GM19043 (cell line): Measurements from ENCODE around the gene SYNE1.
A peak's percentile ranks its signal among the peaks of the same experiment; 100 is the strongest.
"Not testable (repeated sequence)": the region's sequence is repeated elsewhere in the genome, so short reads cannot be mapped to it uniquely, and the experiment has no call there.

Experiments used
- ATAC-seq: cut with Tn5 transposase; IDR thresholded peaks from one replicate; pipeline ENCODE4 v1.9.1; 2021; ENCODE audit warnings: low read depth; ENCODE audit not compliant: unreplicated experiment

Gene SYNE1, protein sequence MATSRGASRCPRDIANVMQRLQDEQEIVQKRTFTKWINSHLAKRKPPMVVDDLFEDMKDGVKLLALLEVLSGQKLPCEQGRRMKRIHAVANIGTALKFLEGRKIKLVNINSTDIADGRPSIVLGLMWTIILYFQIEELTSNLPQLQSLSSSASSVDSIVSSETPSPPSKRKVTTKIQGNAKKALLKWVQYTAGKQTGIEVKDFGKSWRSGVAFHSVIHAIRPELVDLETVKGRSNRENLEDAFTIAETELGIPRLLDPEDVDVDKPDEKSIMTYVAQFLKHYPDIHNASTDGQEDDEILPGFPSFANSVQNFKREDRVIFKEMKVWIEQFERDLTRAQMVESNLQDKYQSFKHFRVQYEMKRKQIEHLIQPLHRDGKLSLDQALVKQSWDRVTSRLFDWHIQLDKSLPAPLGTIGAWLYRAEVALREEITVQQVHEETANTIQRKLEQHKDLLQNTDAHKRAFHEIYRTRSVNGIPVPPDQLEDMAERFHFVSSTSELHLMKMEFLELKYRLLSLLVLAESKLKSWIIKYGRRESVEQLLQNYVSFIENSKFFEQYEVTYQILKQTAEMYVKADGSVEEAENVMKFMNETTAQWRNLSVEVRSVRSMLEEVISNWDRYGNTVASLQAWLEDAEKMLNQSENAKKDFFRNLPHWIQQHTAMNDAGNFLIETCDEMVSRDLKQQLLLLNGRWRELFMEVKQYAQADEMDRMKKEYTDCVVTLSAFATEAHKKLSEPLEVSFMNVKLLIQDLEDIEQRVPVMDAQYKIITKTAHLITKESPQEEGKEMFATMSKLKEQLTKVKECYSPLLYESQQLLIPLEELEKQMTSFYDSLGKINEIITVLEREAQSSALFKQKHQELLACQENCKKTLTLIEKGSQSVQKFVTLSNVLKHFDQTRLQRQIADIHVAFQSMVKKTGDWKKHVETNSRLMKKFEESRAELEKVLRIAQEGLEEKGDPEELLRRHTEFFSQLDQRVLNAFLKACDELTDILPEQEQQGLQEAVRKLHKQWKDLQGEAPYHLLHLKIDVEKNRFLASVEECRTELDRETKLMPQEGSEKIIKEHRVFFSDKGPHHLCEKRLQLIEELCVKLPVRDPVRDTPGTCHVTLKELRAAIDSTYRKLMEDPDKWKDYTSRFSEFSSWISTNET (N-terminal part only)

GRCh38 chr6:152637296-152638047 lies at the start of gene SYNE1:
Gene SYNE1, minus strand, starts transcription at chr6:152637362. Its CDS starts 9,031 bp downstream, at chr6:152628331.
- ATAC-seq: no peak

DNA sequence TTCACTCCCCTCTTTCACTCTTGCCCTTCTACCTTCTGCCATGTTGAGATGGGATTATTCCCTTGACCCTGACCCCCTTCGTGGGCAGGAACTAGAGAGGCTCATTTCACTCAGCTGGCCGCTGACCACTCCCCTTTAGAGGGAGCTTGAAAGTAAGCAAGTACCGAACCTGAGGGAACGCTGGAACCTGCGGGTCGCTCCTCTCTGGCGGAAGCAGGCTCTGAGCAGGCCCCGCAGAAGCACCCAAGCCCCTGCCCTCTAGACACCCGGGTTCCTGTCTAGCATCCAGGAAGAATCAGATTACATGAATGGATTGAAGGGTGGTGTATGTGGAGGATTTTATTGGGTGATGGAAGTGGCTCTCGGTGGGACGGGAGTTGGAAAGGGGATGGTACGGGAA lies 48.7 kb upstream of the SYNE1 start:
- no peak for ATAC-seq

GRCh38 chr6:152682935-152683334 lies 45.8 kb upstream of the SYNE1 start:
- ATAC-seq: not testable (repeated sequence)

GRCh38 chr6:152682141-152682540 lies 45.0 kb upstream of the SYNE1 start:
- ATAC-seq: no peak

DNA sequence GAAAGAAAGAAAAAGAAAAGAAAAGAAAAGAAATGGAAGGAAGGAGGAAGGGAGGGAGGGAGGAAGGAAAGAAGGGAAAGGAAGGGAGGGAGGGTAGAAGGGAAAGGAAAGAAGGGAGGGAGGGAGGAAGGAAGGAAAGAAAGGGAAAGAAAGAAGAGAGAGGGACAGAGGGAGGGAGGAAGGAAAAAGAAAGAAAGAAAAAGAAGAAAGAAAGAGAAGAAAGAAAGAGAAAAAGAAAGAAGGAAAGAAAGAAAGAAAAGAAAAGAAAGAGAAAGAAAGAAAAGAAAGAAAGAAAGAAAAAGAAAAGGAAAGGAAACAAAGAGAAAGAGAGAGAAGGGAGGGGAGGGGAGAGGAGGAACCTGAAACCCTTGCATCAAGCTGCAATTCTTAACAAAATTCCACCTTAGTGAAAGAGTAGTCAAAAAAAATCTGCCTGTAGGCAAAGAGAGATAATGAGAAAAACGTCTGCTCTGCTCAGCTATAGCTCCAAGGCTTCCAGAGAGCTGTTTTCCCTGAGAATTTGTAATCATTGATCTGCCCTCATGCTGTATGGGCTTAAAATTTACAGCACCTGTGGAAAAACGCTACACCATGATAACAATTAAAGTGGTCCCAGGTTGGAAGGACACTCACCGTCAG lies 43.8 kb upstream of the SYNE1 start:
- no peak for ATAC-seq

- ATAC-seq: no peak
These were observed 43.0 kb upstream of the SYNE1 start for GRCh38 chr6:152680151-152680550.

DNA sequence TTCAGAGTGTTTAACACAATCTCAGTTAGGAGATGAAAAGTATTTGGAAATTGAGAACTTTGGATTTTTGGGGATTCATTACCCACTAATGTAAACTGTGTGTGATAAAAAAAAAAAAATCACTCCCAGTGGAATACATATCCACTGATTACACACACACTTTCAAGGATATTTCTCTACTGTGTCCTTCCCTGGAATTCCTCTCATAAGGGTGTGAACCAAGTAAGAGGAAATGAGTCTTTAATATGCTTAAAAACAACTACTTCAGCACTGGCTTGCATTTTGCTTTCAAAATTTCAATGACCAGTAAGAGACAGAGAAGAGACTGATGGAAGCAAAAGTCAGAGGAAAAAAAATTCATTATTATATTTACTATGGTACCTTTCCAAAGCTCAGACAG lies 36.1 kb upstream of the SYNE1 start:
- no peak for ATAC-seq

DNA sequence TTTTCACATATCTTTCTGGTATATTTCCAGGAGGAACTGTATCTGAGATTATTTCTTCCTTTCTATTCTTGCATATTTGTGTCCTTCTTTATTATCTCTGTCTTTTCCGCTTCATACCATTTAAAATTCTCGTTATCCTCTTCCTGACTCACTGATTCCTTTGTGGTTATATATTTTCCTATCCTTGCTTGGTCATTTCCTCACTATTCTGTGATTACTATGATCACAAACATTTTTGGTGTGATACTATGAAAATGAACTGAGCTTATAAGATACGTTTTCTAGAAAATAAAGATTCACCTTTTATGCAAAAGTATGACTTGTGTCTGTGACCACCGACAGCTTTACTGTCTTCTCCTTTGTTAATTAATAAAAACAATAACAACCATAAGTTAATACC lies 34.0 kb upstream of the SYNE1 start:
- ATAC-seq: no peak

DNA sequence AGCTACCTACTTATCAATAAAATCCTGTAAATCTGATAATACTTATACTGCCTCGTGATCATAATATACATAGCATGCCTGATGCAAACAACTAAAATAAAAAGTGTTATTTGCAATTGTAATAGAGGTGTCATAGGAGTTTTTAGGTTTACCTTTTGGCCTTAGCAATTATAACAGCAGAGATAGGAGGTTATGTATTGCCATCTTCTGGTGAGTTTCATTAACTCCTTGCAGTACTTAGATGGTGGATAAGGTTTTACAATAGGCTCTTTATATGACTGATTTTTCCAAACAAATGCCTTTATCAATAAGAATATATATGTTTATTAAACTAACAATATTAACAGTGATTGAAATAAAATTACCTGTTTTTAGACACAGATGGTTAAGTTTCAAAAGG lies 32.7 kb upstream of the SYNE1 start:
- ATAC-seq: no peak

DNA sequence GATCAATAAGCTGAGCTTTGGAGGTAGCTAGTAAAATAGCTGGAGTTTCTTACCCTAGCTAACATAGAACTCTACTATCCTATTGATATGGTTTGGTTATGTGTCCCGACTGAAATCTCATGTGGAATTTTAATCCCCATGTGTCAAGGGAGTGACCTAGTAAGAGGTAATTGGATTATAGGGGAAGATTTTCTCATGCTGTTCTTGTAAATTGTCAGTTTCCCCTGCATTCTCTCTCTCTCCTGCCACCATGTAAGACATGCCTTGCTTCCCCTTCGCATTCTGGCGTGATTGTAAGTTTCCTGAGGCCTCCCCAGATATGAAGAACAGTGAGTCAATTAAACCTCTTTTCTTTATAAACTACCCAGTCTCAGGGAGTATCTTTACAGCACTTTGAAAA lies 24.6 kb upstream of the SYNE1 start:
- ATAC-seq: no peak

DNA sequence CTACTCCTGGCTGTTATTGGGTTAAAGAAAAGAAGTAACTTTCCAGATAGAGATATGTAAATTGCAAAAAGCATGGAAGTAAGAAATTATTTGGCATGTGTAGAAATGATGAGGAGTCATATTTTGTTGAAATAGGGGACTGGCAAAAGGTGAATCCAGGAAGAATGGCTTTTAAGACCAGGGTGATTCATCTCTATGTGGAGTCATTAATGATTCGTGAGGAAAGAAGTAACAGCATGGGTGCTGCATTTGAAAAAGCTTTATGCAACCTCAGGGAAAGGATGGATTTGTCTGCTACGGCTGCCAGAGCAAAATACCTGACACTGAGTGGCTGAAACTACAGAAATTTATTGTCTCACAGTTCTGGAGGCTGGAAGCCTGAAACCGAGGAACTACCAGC lies 14.8 kb upstream of the SYNE1 start:
- no peak for ATAC-seq

- no peak for ATAC-seq
These were observed 10.9 kb upstream of the SYNE1 start for GRCh38 chr6:152648105-152648504.

DNA sequence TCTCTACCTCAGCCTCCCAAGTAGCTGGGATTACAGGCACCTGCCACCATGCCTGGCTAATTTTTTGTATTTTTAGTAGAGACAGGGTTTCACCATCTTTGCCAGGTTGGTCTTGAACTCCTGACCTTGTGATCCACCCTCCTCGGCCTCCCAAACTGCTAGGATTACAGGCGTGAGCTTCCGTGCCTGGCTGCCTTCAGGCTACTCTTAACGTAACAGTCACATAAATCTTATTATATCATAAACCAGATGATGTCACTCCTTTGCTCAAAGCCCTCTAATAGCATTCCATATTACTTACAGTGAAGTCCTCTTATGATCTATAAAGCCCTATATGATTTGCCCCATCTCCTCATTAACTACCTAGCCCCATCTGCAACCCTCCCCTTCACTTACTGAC lies 9.6 kb upstream of the SYNE1 start:
- ATAC-seq: not testable (repeated sequence)

DNA sequence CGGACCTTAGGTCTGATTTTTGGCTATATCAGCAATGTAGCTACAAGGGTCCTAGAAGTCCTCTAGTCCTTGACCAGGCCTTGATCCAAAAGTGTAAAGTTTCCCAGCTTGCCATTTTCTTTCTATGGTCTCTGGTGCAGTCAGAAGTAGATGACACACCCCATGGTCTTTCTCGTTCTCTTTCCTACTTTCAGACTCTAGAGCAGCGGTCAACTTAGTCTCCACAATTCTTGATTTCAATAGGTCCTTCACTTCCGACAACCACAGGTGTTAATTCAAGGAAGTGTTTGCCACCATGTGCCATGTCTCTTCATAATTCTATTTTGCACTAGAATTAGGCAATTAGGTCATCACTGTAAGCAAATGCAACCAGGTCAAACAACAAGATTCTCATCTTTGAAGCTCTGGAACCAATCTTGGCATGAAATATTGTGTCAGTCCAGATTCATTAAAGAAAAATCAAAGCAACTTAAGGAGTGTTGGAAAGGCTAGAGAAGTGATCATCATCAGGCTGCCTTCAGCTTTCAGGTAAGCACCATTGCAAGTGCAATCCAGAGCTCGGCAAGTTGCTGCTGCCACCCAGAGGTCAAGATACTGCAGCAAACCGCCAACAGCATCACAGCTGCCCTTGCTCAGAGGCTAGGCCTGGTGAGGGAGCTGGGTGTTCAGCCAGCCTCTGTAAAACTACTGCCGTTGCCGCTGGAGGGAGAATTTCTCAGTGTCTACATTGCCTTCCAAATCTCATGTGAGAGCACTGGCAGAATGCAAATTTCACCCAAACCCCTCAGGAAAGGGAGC lies 5.6 kb upstream of the SYNE1 start:
- peak; percentile 88 for ATAC-seq

DNA sequence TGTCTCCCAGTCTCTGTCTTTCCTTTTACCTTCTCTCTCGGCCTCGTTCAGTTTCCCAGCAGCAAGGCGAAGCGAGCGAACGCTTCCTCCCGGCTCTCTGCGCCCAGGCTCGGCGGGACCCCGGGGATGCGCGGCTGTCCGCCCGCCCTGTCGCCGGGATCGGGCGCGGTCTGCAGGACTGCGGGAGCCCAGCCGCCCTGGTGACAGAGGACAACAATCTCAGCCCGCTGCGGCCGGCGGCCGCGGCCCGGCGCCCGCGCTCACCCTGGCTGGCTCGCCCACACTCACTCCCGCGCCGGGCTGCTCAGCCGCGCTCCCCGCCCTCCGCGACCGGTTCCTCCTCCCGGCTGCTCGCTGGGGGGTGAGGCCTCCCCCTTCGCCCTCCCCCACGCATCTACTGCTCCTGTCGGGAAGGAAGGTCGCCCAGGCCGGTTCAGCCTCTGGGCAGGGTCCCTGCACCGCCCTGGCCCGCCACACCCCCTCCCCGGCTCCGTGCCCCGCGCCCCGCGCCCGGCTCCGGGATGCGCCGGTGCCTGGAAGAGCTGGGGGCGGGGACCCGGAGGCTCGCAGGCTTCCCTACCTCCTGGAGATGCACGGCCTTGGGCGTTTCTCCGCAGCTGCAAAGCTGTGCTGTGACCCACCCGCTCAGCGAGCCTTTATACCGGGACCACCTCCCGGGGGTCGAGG lies 410 bp downstream of the SYNE1 start:
- ATAC-seq: no peak

- no peak for ATAC-seq
These were observed 1.0 kb downstream of the SYNE1 start for GRCh38 chr6:152636021-152636608.

GRCh38 chr6:152634773-152635172 lies 2.4 kb downstream of the SYNE1 start:
- ATAC-seq: no peak

GRCh38 chr6:152632121-152632782 lies 4.9 kb downstream of the SYNE1 start:
- no peak for ATAC-seq
